ENCODE data around the gene CERS3. TPM values are rescaled to one million over a fixed set of nuclear protein-coding genes. Genes with fewer than 3 reads are reported as not detected.

Gene CERS3
- total RNA-seq, 1 experiment from 2014 or later = not detected

GRCh38 chr15:100476805-100477204 is 51.9 kb downstream of the CERS3 start:
- peaks cover 17% of the 10 kb centered on the region for H3K9me3 ChIP-seq (ENCODE audit: control insufficient read depth, insufficient read depth, low read depth, low read length)
- H3K27ac ChIP-seq (ENCODE audit: low read length) = no peak overlapping the region
- H3K4me1 ChIP-seq (ENCODE audit: control insufficient read depth, insufficient read depth, low read length) = no peaks in the 10 kb centered on the region
- H3K27me3 ChIP-seq (ENCODE audit: control insufficient read depth, insufficient read depth, low read length) = peaks cover 2% of the 10 kb centered on the region; the same call in 1 of the 2 replicates
- CTCF ChIA-PET = no interaction called here
- no peak for DNase-seq (ENCODE audit: low read depth, low spot score)
- intact Hi-C loops (cut with micrococcal nuclease; ENCODE audit: unreplicated experiment) = no loop called here
- no TSS peak for BruUV-seq (replicated peaks)
- in situ Hi-C loops (cut with HindIII; ENCODE audit: low pct_unique_long_range_greater_than_20kb, low sequenced_read_pairs) = no loop called here
- POLR2A ChIA-PET = no interaction called here
- no peak for ATAC-seq
- TF ChIP-seq CTCF (IDR thresholded peaks at IDR 0.05) (no peak), TCF7L2 (IDR thresholded peaks at IDR 0.05; ENCODE audit: low read depth, low read length) (no peak), SIN3A (IDR thresholded peaks at IDR 0.05; ENCODE audit: borderline replicate concordance, insufficient read depth, low read depth, low read length) (no peak), POLR2AphosphoS5 (IDR thresholded peaks at IDR 0.05; ENCODE audit: low read depth, low read length) (no peak), REST (IDR thresholded peaks at IDR 0.05; ENCODE audit: insufficient read depth in 1 of 2, low read depth in 2 of 2, low read length in 1 of 2) (no peak)
- H3K4me3 ChIP-seq (ENCODE audit: low read depth in 2 of 2, low read length in 2 of 2) = no peak overlapping the region
- H3K36me3 ChIP-seq (ENCODE audit: control insufficient read depth, insufficient read depth, low read length) = no peaks in the 10 kb centered on the region

- intact Hi-C loops (cut with micrococcal nuclease; ENCODE audit: unreplicated experiment) (no loop called here), in situ Hi-C loops (cut with HindIII; ENCODE audit: low pct_unique_long_range_greater_than_20kb, low sequenced_read_pairs) (no loop called here)
- Histone ChIP-seq H3K27ac (ENCODE audit: low read length) (no peak overlapping the region), H3K36me3 (ENCODE audit: control insufficient read depth, insufficient read depth, low read length) (no peaks in the 10 kb centered on the region), H3K27me3 (ENCODE audit: control insufficient read depth, insufficient read depth, low read length) (peaks cover 2% of the 10 kb centered on the region; the same call in 1 of the 2 replicates), H3K4me3 (ENCODE audit: low read depth in 2 of 2, low read length in 2 of 2) (no peak overlapping the region), H3K4me1 (ENCODE audit: control insufficient read depth, insufficient read depth, low read length) (no peaks in the 10 kb centered on the region), H3K9me3 (ENCODE audit: control insufficient read depth, insufficient read depth, low read depth, low read length) (no peaks in the 10 kb centered on the region; the same call in 1 of the 2 replicates)
- ChIA-PET POLR2A (no interaction called here), CTCF (no interaction called here)
- DNase-seq (ENCODE audit: low read depth, low spot score) (no peak), ATAC-seq (no peak)
- TF ChIP-seq CTCF (IDR thresholded peaks at IDR 0.05) (no peak), TCF7L2 (IDR thresholded peaks at IDR 0.05; ENCODE audit: low read depth, low read length) (no peak), SIN3A (IDR thresholded peaks at IDR 0.05; ENCODE audit: borderline replicate concordance, insufficient read depth, low read depth, low read length) (no peak), REST (IDR thresholded peaks at IDR 0.05; ENCODE audit: insufficient read depth in 1 of 2, low read depth in 2 of 2, low read length in 1 of 2) (no peak), POLR2AphosphoS5 (IDR thresholded peaks at IDR 0.05; ENCODE audit: low read depth, low read length) (no peak)
- no TSS peak for BruUV-seq (replicated peaks)
Measured at GRCh38 chr15:100472736-100473135, 56.0 kb downstream of the CERS3 start.

All from Panc1 (cell line).